NCI-H1105 treated with DMSO at 0.1 percent for 48 hours (cell line): Measurements from ENCODE around the gene OR4D10.

ENCODE experiments used
- DNase-seq: peaks from one replicate; lab custom pipeline; 2025; lab: John Stamatoyannopoulos, UW

The OR4D10 gene

DNA sequence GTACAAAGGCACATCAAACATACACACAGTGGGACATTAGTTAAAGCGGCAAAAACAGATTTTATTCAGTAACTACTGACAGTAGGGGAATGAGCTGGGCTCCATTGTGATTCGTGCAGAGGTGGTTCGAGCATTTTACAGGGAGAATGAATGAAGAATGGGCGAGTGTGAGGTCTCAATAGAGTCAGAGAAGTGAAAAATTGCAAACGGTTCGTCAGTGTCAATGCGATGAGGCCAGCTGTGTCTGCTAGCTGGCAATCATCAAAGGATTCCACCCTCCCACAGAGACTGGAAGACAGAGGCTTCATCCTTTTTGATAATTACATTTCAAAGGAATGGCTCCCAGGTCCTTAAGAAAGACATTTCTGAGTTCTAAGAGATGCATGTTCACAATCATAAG lies 55.6 kb downstream of the OR4D10 start:
- no peak for DNase-seq
